Ishikawa (cell line): Measurements from ENCODE around the gene APOH.

Source experiments
- CEBPB ChIP-seq: IDR thresholded peaks from 2 replicates; pipeline ENCODE4 v1.6.1; 2012
- CREB1 ChIP-seq: IDR thresholded peaks from 2 replicates; pipeline ENCODE4 v1.6.1; 2012; ENCODE audit warnings: low read depth
- EGR1 ChIP-seq: IDR thresholded peaks from 2 replicates; pipeline ENCODE4 v1.6.1; 2012
- EP300 ChIP-seq: IDR thresholded peaks from 2 replicates; pipeline ENCODE4 v1.6.1; 2012; ENCODE audit warnings: borderline replicate concordance
- FOXM1 ChIP-seq: IDR thresholded peaks from 2 replicates; pipeline ENCODE4 v1.6.1; 2012; ENCODE audit warnings: low read depth, borderline replicate concordance
- MAX ChIP-seq: IDR thresholded peaks from 2 replicates; pipeline ENCODE4 v1.6.1; 2012
- NFIC ChIP-seq: IDR thresholded peaks from 2 replicates; pipeline ENCODE4 v1.6.1; 2012
- RAD21 ChIP-seq: IDR thresholded peaks from 2 replicates; pipeline ENCODE4 v1.6.1; 2012; ENCODE audit warnings: low read depth
- REST ChIP-seq: IDR thresholded peaks from 2 replicates; pipeline ENCODE4 v1.6.1; 2012; ENCODE audit warnings: low read depth, mild to moderate bottlenecking
- TAF1 ChIP-seq: IDR thresholded peaks from 2 replicates; pipeline ENCODE4 v1.6.1; 2012; ENCODE audit warnings: low read depth, mild to moderate bottlenecking
- TCF12 ChIP-seq: IDR thresholded peaks from 2 replicates; pipeline ENCODE4 v1.6.1; 2012; ENCODE audit warnings: low read depth
- TEAD4 ChIP-seq: IDR thresholded peaks from 2 replicates; pipeline ENCODE4 v1.6.1; 2012
- USF1 ChIP-seq: IDR thresholded peaks from 2 replicates; pipeline ENCODE4 v1.6.1; 2012
- YY1 ChIP-seq: IDR thresholded peaks from 2 replicates; pipeline ENCODE4 v1.6.1; 2012; ENCODE audit warnings: low read depth
- ZBTB7A ChIP-seq: IDR thresholded peaks from 2 replicates; pipeline ENCODE4 v1.6.1; 2012; ENCODE audit warnings: low read depth

Gene APOH

GRCh38 chr17:66228887-66229782, at the start of gene APOH:
TSS of gene APOH (minus strand) at chr17:66229415. CDS start at chr17:66229379, 36 bp downstream.
- TF ChIP-seq NFIC (no peak), EGR1 (no peak), TCF12 (no peak), RAD21 (no peak), YY1 (no peak)

GRCh38 chr17:66277191-66277590, 48.0 kb upstream of the APOH start:
- TF ChIP-seq TCF12 (no peak), CREB1 (no peak), TAF1 (no peak), USF1 (no peak), EP300 (no peak), NFIC (no peak), TEAD4 (no peak), CEBPB (no peak), ZBTB7A (no peak), EGR1 (no peak), MAX (no peak), YY1 (no peak), FOXM1 (no peak), REST (no peak), RAD21 (no peak)

GRCh38 chr17:66276328-66276937, 47.2 kb upstream of the APOH start:
- TF ChIP-seq EP300 (no peak), MAX (no peak), RAD21 (no peak), NFIC (no peak), EGR1 (no peak), USF1 (no peak), CREB1 (no peak), ZBTB7A (no peak), REST (no peak), CEBPB (no peak), TAF1 (no peak), TCF12 (no peak), YY1 (no peak), FOXM1 (no peak), TEAD4 (no peak)

- TF ChIP-seq NFIC (peak; percentile 58), EGR1 (no peak)
Measured at GRCh38 chr17:66275651-66276050, 46.4 kb upstream of the APOH start.

- TF ChIP-seq TCF12 = no peak
- no peak for TF ChIP-seq NFIC
- TF ChIP-seq CEBPB = no peak
Measured at GRCh38 chr17:66273586-66273848, 44.3 kb upstream of the APOH start.

- TF ChIP-seq CEBPB (no peak), ZBTB7A (no peak), REST (no peak), CREB1 (no peak), MAX (no peak)
Measured at GRCh38 chr17:66272811-66273585, 43.8 kb upstream of the APOH start.
